HEK293 (cell line): ENCODE data around the gene ETV1.

Source experiments
- EGR2 ChIP-seq: fragments of 450-650 bp; formaldehyde crosslinking; IDR thresholded peaks from 2 replicates; pipeline ENCODE4 v1.5.1; 2016; ENCODE audit warnings: low read depth, missing biosample characterization, missing genetic modification characterization
- GLIS2 ChIP-seq: fragments of 450-650 bp; formaldehyde crosslinking; IDR thresholded peaks from 2 replicates; pipeline ENCODE4 v1.5.1; 2016; ENCODE audit warnings: missing biosample characterization, missing genetic modification characterization
- KLF16 ChIP-seq: fragments of 450-650 bp; formaldehyde crosslinking; IDR thresholded peaks from 2 replicates; pipeline ENCODE4 v1.5.1; 2017; ENCODE audit warnings: missing biosample characterization, missing genetic modification characterization
- RBAK ChIP-seq: fragments of 450-650 bp; formaldehyde crosslinking; IDR thresholded peaks from 2 replicates; pipeline ENCODE4 v1.5.1; 2016; ENCODE audit warnings: missing biosample characterization, missing genetic modification characterization
- SCRT1 ChIP-seq: fragments of 450-650 bp; formaldehyde crosslinking; IDR thresholded peaks from 2 replicates; pipeline ENCODE4 v1.5.1; 2016; ENCODE audit warnings: missing biosample characterization, missing genetic modification characterization, borderline replicate concordance
- SCRT2 ChIP-seq: fragments of 450-650 bp; formaldehyde crosslinking; IDR thresholded peaks from 2 replicates; pipeline ENCODE4 v1.5.1; 2016; ENCODE audit warnings: missing biosample characterization, missing genetic modification characterization
- SETDB1 ChIP-seq: IDR thresholded peaks from one replicate; pipeline ENCODE4 v1.6.1; 2017; ENCODE audit warnings: mild to moderate bottlenecking, low read length, moderate library complexity, mixed read lengths; ENCODE audit not compliant: insufficient read length
- TRIM28 ChIP-seq: IDR thresholded peaks from 2 replicates; pipeline ENCODE4 v1.6.1; 2011; ENCODE audit warnings: low read length, control low read depth, borderline replicate concordance
- YY1 ChIP-seq: fragments of 450-650 bp; formaldehyde crosslinking; IDR thresholded peaks from 2 replicates; pipeline ENCODE4 v1.5.1; 2018; ENCODE audit warnings: missing biosample characterization, missing genetic modification characterization
- ZNF133 ChIP-seq: fragments of 450-650 bp; formaldehyde crosslinking; IDR thresholded peaks from 2 replicates; pipeline ENCODE4 v1.5.1; 2016; ENCODE audit warnings: missing biosample characterization, missing genetic modification characterization
- ZNF157 ChIP-seq: fragments of 450-650 bp; formaldehyde crosslinking; IDR thresholded peaks from 2 replicates; pipeline ENCODE4 v1.5.1; 2016; ENCODE audit warnings: missing biosample characterization, missing genetic modification characterization
- ZNF350 ChIP-seq: fragments of 450-650 bp; formaldehyde crosslinking; IDR thresholded peaks from 2 replicates; pipeline ENCODE4 v1.5.0; 2017; ENCODE audit warnings: missing biosample characterization, mild to moderate bottlenecking, missing genetic modification characterization
- ZNF404 ChIP-seq: fragments of 450-650 bp; formaldehyde crosslinking; IDR thresholded peaks from 2 replicates; pipeline ENCODE4 v1.5.1; 2017; ENCODE audit warnings: missing biosample characterization, missing genetic modification characterization
- ZNF423 ChIP-seq: fragments of 450-650 bp; formaldehyde crosslinking; IDR thresholded peaks from 2 replicates; pipeline ENCODE4 v1.5.1; 2016; ENCODE audit warnings: missing biosample characterization, missing genetic modification characterization
- ZNF433 ChIP-seq: fragments of 450-650 bp; formaldehyde crosslinking; IDR thresholded peaks from 2 replicates; pipeline ENCODE4 v1.5.1; 2016; ENCODE audit warnings: missing biosample characterization, missing genetic modification characterization, low read depth
- ZNF621 ChIP-seq: fragments of 450-650 bp; formaldehyde crosslinking; IDR thresholded peaks from 2 replicates; pipeline ENCODE4 v1.5.1; 2017; ENCODE audit warnings: missing biosample characterization, missing genetic modification characterization
- ZNF76 ChIP-seq: fragments of 450-650 bp; formaldehyde crosslinking; IDR thresholded peaks from 2 replicates; pipeline ENCODE4; 2016; ENCODE audit warnings: low read depth, missing biosample characterization, missing genetic modification characterization, borderline replicate concordance
- ZSCAN16 ChIP-seq: fragments of 450-650 bp; formaldehyde crosslinking; IDR thresholded peaks from 2 replicates; pipeline ENCODE4 v1.5.1; 2016; ENCODE audit warnings: missing biosample characterization, missing genetic modification characterization
- TF ChIP-seq, protein P1 (sequence below): fragments of 450-650 bp; formaldehyde crosslinking; IDR thresholded peaks from 2 replicates; pipeline ENCODE4 v1.5.1; 2017; ENCODE audit warnings: missing biosample characterization, missing genetic modification characterization
- TF ChIP-seq, protein P2 (sequence below): fragments of 450-650 bp; formaldehyde crosslinking; IDR thresholded peaks from 2 replicates; pipeline ENCODE4 v1.5.1; 2017; ENCODE audit warnings: missing biosample characterization, missing genetic modification characterization
- TF ChIP-seq, protein P3 (sequence below): fragments of 450-650 bp; formaldehyde crosslinking; IDR thresholded peaks from 2 replicates; pipeline ENCODE4 v1.5.1; 2016; ENCODE audit warnings: missing biosample characterization, missing genetic modification characterization
- TF ChIP-seq, protein P4 (sequence below): fragments of 450-650 bp; formaldehyde crosslinking; IDR thresholded peaks from 2 replicates; pipeline ENCODE4 v1.5.1; 2016; ENCODE audit warnings: missing biosample characterization, missing genetic modification characterization
- TF ChIP-seq, protein P5 (sequence below): fragments of 450-650 bp; formaldehyde crosslinking; IDR thresholded peaks from 2 replicates; pipeline ENCODE4 v1.5.1; 2016; ENCODE audit warnings: missing biosample characterization, missing genetic modification characterization
- TF ChIP-seq, protein P6 (sequence below): fragments of 450-650 bp; formaldehyde crosslinking; IDR thresholded peaks from 2 replicates; pipeline ENCODE4 v1.5.1; 2016; ENCODE audit warnings: missing biosample characterization, missing genetic modification characterization
- TF ChIP-seq, protein P7 (sequence below): fragments of 450-650 bp; formaldehyde crosslinking; IDR thresholded peaks from 2 replicates; pipeline ENCODE4 v1.5.1; 2016; ENCODE audit warnings: missing biosample characterization, missing genetic modification characterization
- TF ChIP-seq, protein P8 (sequence below): fragments of 450-650 bp; formaldehyde crosslinking; IDR thresholded peaks from 2 replicates; pipeline ENCODE4 v1.5.1; 2016; ENCODE audit warnings: missing biosample characterization, missing genetic modification characterization

ETV1 gene

DNA sequence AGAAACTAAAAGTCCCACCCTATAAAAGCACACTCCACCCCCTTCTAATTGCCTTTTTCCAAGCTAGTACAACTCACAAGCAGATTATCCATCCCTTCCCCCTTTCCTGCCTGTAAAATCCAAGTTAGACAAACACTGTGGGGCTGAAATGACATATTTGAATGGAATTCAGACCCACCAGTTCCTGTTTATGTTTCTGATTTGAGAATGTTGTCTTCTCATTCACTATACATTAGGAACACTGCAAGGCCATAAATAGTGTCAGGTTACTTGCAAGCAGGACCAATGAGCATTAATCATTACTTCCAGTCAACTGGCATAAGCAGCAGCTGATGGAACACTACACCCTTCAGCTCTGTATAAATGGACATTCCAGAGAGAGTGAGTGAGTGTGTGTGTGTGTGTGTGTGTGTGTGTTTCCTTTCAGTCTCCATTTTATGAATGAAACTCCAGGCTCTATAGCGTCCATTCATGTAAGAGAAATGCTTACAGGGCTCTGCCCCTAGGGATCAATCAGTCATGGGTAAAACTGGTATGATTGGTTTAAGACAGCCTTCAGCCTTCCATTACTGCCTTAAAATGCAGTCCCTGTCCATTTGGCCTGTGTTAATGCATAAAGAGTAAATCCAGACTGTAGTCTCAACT lies 69.3 kb downstream of the ETV1 start (continued):
- TF ChIP-seq, protein P1, sequence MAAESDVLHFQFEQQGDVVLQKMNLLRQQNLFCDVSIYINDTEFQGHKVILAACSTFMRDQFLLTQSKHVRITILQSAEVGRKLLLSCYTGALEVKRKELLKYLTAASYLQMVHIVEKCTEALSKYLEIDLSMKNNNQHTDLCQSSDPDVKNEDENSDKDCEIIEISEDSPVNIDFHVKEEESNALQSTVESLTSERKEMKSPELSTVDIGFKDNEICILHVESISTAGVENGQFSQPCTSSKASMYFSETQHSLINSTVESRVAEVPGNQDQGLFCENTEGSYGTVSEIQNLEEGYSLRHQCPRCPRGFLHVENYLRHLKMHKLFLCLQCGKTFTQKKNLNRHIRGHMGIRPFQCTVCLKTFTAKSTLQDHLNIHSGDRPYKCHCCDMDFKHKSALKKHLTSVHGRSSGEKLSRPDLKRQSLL (tag by site-specific recombination): peak; percentile 65; the same call in 1 of the 2 replicates
- TF ChIP-seq GLIS2 (tag by site-specific recombination) (peak; percentile 46; the same call in 1 of the 2 replicates), SCRT1 (tag by site-specific recombination) (peak; percentile 41; the same call in 1 of the 2 replicates), ZNF621 (tag by site-specific recombination) (no peak), ZNF157 (no peak), ZNF350 (tag by site-specific recombination) (no peak), YY1 (tag by site-specific recombination) (no peak), ZSCAN16 (tag by site-specific recombination) (no peak), ZNF423 (tag by site-specific recombination) (no peak), KLF16 (no peak), SETDB1 (no peak), RBAK (tag by site-specific recombination) (no peak), ZNF433 (tag by site-specific recombination) (no peak), ZNF133 (no peak), ZNF404 (no peak), ZNF76 (tag by site-specific recombination) (peak; percentile 44; the same call in 1 of the 2 replicates), EGR2 (peak; percentile 33; the same call in 1 of the 2 replicates), SCRT2 (tag by site-specific recombination) (no peak; the same call in 1 of the 2 replicates), TRIM28 (peak; percentile 97)
- TF ChIP-seq, protein P2, sequence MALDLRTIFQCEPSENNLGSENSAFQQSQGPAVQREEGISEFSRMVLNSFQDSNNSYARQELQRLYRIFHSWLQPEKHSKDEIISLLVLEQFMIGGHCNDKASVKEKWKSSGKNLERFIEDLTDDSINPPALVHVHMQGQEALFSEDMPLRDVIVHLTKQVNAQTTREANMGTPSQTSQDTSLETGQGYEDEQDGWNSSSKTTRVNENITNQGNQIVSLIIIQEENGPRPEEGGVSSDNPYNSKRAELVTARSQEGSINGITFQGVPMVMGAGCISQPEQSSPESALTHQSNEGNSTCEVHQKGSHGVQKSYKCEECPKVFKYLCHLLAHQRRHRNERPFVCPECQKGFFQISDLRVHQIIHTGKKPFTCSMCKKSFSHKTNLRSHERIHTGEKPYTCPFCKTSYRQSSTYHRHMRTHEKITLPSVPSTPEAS (tag by site-specific recombination): peak; percentile 91
- TF ChIP-seq, protein P3, sequence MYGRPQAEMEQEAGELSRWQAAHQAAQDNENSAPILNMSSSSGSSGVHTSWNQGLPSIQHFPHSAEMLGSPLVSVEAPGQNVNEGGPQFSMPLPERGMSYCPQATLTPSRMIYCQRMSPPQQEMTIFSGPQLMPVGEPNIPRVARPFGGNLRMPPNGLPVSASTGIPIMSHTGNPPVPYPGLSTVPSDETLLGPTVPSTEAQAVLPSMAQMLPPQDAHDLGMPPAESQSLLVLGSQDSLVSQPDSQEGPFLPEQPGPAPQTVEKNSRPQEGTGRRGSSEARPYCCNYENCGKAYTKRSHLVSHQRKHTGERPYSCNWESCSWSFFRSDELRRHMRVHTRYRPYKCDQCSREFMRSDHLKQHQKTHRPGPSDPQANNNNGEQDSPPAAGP (tag by site-specific recombination): peak; percentile 87; the same call in 1 of the 2 replicates
- TF ChIP-seq, protein P4, sequence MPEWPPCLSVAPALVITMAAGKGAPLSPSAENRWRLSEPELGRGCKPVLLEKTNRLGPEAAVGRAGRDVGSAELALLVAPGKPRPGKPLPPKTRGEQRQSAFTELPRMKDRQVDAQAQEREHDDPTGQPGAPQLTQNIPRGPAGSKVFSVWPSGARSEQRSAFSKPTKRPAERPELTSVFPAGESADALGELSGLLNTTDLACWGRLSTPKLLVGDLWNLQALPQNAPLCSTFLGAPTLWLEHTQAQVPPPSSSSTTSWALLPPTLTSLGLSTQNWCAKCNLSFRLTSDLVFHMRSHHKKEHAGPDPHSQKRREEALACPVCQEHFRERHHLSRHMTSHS (tag by site-specific recombination): no peak
- TF ChIP-seq, protein P5, sequence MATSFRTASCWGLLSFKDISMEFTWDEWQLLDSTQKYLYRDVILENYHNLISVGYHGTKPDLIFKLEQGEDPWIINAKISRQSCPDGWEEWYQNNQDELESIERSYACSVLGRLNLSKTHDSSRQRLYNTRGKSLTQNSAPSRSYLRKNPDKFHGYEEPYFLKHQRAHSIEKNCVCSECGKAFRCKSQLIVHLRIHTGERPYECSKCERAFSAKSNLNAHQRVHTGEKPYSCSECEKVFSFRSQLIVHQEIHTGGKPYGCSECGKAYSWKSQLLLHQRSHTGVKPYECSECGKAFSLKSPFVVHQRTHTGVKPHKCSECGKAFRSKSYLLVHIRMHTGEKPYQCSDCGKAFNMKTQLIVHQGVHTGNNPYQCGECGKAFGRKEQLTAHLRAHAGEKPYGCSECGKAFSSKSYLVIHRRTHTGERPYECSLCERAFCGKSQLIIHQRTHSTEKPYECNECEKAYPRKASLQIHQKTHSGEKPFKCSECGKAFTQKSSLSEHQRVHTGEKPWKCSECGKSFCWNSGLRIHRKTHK (tag by site-specific recombination): no peak
- TF ChIP-seq, protein P6, sequence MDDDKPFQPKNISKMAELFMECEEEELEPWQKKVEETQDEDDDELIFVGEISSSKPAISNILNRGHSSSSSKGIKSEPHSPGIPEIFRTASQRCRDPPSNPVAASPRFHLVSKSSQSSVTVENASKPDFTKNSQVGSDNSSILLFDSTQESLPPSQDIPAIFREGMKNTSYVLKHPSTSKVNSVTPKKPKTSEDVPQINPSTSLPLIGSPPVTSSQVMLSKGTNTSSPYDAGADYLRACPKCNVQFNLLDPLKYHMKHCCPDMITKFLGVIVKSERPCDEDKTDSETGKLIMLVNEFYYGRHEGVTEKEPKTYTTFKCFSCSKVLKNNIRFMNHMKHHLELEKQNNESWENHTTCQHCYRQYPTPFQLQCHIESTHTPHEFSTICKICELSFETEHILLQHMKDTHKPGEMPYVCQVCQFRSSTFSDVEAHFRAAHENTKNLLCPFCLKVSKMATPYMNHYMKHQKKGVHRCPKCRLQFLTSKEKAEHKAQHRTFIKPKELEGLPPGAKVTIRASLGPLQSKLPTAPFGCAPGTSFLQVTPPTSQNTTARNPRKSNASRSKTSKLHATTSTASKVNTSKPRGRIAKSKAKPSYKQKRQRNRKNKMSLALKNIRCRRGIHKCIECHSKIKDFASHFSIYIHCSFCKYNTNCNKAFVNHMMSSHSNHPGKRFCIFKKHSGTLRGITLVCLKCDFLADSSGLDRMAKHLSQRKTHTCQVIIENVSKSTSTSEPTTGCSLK: no peak
- TF ChIP-seq, protein P7, sequence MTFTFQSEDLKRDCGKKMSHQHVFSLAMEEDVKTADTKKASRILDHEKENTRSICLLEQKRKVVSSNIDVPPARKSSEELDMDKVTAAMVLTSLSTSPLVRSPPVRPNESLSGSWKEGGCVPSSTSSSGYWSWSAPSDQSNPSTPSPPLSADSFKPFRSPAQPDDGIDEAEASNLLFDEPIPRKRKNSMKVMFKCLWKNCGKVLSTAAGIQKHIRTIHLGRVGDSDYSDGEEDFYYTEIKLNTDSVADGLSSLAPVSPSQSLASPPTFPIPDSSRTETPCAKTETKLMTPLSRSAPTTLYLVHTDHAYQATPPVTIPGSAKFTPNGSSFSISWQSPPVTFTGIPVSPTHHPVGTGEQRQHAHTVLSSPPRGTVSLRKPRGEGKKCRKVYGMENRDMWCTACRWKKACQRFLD (tag by site-specific recombination): no peak
- TF ChIP-seq, protein P8, sequence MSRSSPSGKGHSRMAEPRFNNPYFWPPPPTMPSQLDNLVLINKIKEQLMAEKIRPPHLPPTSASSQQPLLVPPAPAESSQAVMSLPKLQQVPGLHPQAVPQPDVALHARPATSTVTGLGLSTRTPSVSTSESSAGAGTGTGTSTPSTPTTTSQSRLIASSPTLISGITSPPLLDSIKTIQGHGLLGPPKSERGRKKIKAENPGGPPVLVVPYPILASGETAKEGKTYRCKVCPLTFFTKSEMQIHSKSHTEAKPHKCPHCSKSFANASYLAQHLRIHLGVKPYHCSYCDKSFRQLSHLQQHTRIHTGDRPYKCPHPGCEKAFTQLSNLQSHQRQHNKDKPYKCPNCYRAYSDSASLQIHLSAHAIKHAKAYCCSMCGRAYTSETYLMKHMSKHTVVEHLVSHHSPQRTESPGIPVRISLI (tag by site-specific recombination): peak; percentile 55; the same call in 1 of the 2 replicates
